HG03135 (cell line): ENCODE results near the gene AGAP1.
"Not testable (repeated sequence)": the region's sequence is repeated elsewhere in the genome, so short reads cannot be mapped to it uniquely, and the experiment has no call there.

Experiments
- ATAC-seq: cut with Tn5 transposase; IDR thresholded peaks from one replicate; pipeline ENCODE4 v1.9.1; 2021; ENCODE audit warnings: mild to moderate bottlenecking, moderate library complexity; ENCODE audit not compliant: unreplicated experiment

AGAP1 gene

DNA sequence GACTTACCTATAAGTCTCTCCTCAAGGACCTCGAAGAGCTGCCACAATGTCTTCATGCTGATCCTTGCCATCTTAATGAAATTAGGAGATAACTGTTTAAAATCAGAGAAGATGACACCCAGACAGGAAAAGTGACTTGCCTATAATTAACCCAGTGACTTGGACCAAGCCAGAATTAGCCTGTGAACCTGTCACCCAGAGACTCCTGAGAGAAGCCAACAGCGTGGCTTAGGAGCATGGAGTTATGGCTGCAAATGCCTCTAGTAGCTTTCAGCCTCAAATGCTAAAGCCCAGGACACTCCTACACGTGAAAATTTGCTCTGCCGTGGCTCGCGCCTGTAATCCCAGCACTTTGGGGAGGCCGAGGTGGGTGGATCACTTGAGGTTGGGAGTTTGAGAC, 570.2 kb downstream of the AGAP1 start:
- no peak for ATAC-seq

GRCh38 chr2:236065314-236066160, 571.7 kb downstream of the AGAP1 start:
- no peak for ATAC-seq

GRCh38 chr2:236070236-236070635, 576.4 kb downstream of the AGAP1 start:
- no peak for ATAC-seq

- no peak for ATAC-seq
Measured at GRCh38 chr2:236073246-236073645, 579.4 kb downstream of the AGAP1 start.

DNA sequence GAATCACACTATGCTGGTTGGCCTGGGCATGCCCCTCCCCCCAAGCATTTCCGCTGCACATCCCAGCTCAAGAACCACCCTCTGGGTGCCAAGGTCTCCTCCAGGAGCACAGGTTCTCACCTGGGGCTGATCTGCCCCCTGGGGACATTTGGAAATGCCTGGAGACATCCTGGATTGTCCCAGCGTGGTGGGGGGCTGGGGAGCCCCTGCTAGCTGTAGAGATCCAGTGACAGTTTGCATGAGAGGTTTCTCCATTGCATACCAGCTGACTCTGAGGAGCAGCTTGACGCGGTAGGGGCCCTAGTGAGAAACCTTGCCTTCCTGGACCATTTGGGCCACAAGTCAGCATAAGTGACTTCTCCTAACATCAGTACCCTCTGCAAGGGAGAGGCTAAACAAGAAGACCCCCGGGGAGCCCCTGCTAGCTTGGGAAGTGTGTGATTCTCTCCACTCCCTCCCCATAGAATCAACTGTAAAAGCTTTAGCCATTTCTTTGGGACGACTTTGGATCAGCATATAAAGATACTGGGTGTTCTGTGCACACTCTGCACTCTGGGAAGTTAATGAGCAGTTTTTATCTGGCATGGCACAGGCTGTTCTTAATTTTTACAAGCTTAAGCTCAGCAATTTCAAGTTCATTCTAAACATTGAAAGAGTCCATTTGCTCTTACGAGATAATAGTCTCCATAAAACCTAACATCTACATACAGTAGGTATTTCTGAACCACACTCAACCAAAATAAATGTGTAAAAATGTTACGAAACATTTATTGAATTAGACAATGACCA, 580.2 kb downstream of the AGAP1 start:
- no peak for ATAC-seq

DNA sequence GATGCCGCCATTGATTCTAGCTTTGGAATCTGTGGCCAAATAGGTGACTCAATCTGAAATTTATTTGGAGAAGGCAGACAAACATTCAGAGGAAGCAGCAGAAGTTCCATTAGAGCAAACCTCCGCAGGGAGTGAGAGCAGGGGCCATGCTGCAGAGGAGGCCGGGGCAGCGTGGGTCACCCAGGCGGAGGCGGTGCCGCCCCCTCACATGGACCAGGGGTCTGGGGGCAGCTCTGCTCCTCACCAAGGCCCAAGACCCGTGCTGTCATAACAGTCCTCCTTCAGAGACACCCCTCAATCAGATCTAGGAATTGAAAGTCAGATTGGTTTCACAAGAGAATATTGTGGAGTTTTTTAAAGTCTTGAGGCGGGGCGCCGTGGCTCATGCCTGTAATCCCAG, 582.0 kb downstream of the AGAP1 start:
- no peak for ATAC-seq

DNA sequence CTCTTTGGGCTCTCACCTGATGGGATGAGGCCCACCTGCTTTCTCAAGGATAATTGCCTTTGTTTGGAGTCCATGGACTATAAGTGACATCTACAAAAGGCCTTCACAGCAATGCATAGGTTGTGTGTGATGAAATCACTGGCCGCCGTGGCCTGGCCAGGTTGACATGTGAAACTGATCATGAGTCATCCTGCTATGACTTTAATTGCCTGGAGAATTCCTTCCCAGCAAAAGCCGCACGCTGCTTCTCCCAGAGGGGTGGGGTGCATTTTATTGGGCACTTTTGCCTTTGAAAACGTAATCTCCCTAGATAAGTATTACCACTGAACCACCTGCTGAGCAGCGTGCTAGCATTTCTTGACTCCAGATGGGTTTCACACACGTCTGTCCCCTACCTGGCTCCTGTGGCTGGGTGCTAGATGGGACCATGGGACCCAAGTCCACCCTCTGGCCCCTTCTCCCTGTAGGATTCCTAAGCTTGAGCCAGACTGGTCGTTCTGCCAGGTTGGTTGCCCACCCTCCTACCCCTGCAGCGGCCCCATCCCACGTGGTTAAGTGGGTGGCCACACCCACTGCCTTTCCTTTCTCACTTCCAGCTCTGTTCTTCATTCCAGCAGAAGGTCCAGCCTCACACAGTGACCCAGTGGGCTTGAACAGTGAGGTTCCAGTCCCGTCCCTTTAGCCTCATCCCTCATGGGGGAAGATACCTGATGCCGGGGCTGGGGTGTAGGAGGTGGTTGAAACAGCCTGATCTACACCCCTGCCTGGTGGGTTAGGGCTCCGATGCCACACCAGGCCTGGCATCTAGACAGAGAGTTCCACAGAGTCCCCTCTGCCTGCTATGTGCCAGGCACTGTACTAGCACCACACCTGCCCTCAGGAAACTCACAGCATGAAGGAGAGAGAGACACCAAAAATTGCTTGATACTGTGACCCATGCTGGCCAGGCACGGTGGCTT, 584.7 kb downstream of the AGAP1 start:
- ATAC-seq: no peak

GRCh38 chr2:236080412-236080811, 586.6 kb downstream of the AGAP1 start:
- no peak for ATAC-seq

- ATAC-seq: no peak
Measured at GRCh38 chr2:236081171-236081570, 587.3 kb downstream of the AGAP1 start.

GRCh38 chr2:236082061-236082460, 588.2 kb downstream of the AGAP1 start:
- ATAC-seq: no peak

- no peak for ATAC-seq
Measured at GRCh38 chr2:236083934-236084333, 590.1 kb downstream of the AGAP1 start.

GRCh38 chr2:236085211-236085610, 591.4 kb downstream of the AGAP1 start:
- no peak for ATAC-seq

GRCh38 chr2:236085647-236086046, 591.8 kb downstream of the AGAP1 start:
- no peak for ATAC-seq

- ATAC-seq: no peak
Measured at GRCh38 chr2:236086403-236086970, 592.6 kb downstream of the AGAP1 start.

DNA sequence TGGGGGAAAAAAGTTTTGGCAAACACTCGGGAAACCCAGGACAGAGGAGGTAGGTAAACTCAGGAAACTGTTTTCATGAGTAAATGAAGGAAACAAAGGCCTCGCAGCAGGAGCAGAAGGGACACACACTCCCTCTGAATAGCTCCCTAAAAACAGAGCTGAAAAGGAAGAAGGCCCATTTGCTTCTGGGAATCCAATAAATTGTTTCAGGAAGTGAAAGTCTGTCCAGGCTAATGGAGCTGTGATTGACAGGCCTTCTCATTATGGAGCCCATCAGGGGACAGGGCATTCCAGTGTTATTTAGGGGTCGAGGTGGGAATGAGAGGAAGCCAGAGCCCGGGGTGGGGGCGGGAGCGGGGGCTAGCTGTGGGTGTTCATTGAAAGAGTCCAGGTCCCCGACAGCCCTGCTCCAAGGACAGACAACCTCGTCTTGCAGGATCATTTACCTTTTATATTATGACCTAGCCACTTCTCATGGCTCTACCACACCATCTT, 593.2 kb downstream of the AGAP1 start:
- no peak for ATAC-seq

GRCh38 chr2:236088368-236089057, 594.7 kb downstream of the AGAP1 start:
- no peak for ATAC-seq

GRCh38 chr2:236089271-236090026, 595.6 kb downstream of the AGAP1 start:
- no peak for ATAC-seq

- ATAC-seq: no peak
Measured at GRCh38 chr2:236090027-236090382, 596.2 kb downstream of the AGAP1 start.

GRCh38 chr2:236090826-236091225, 597.0 kb downstream of the AGAP1 start:
- not testable (repeated sequence) for ATAC-seq
